Keratinocyte (primary cell): ENCODE measurements around the gene NOS1. TPM values are rescaled to one million over a fixed set of nuclear protein-coding genes. Genes with fewer than 3 reads are reported as not detected.

Source experiments
- DNase-seq: peaks from one replicate; pipeline ENCODE4 v3.0.0-alpha.2; 2011; ENCODE audit warnings: low read depth, missing footprints, low spot score
- FAIRE-seq: peaks from 2 replicates; lab custom pipeline; 2011; peaks lifted over from hg19 to GRCh38; lab: Jason Lieb, UNC
- H2AFZ ChIP-seq: 2 replicates; pipeline ENCODE4 v1.6.0; 2012; ENCODE audit warnings: low read length, control low read depth, inconsistent platforms; ENCODE audit not compliant: control insufficient read depth
- H3K27ac ChIP-seq: 2 replicates; pipeline ENCODE4 v1.5.1; 2011; ENCODE audit warnings: low read length; ENCODE audit not compliant: control insufficient read depth, insufficient read depth
- H3K27me3 ChIP-seq: 3 replicates; pipeline ENCODE4 v1.6.0; 2011; ENCODE audit warnings: low read length; ENCODE audit not compliant: control insufficient read depth, insufficient read depth; ENCODE audit errors: extremely low read depth
- H3K36me3 ChIP-seq, 2 experiments: 2 replicates in 1 of 2; 3 replicates in 1 of 2; pipeline ENCODE4 v1.5.1; 2011; ENCODE audit warnings: low read length in 2 of 2, mild to moderate bottlenecking in 1 of 2; ENCODE audit not compliant: control insufficient read depth in 2 of 2, insufficient read depth in 2 of 2; ENCODE audit errors: extremely low read depth in 1 of 2
- H3K4me1 ChIP-seq: 3 replicates; pipeline ENCODE4 v1.5.1; 2011; ENCODE audit warnings: low read length; ENCODE audit not compliant: control insufficient read depth, insufficient read depth; ENCODE audit errors: extremely low read depth
- H3K4me2 ChIP-seq: 3 replicates; pipeline ENCODE4 v1.6.0; 2011; ENCODE audit warnings: low read depth, low read length; ENCODE audit not compliant: control insufficient read depth, insufficient read depth; ENCODE audit errors: extremely low read depth
- H3K4me3 ChIP-seq, 3 experiments: fragments of 200-600 bp in 1 of 3; sonication (generic) in 1 of 3; 2 replicates in 2 of 3; 3 replicates in 1 of 3; pipeline ENCODE4 v1.5.1; 2011 to 2016; ENCODE audit warnings: low read length in 3 of 3, mild to moderate bottlenecking in 3 of 3, control low read depth in 2 of 3, inconsistent platforms in 1 of 3, low read depth in 1 of 3, mixed read lengths in 1 of 3, mixed run types in 1 of 3, moderate library complexity in 1 of 3; ENCODE audit not compliant: control insufficient read depth in 2 of 3, insufficient read depth in 2 of 3; ENCODE audit errors: extremely low read depth in 1 of 3
- H3K79me2 ChIP-seq: 2 replicates; pipeline ENCODE4 v1.6.0; 2012; ENCODE audit warnings: low read length; ENCODE audit not compliant: control insufficient read depth, insufficient read depth
- H3K9ac ChIP-seq: 3 replicates; pipeline ENCODE4 v1.6.0; 2011; ENCODE audit warnings: low read length; ENCODE audit not compliant: control insufficient read depth, insufficient read depth; ENCODE audit errors: extremely low read depth
- H3K9me1 ChIP-seq: 3 replicates; pipeline ENCODE4 v1.6.0; 2011; ENCODE audit warnings: low read length; ENCODE audit not compliant: control insufficient read depth, insufficient read depth; ENCODE audit errors: extremely low read depth
- H3K9me3 ChIP-seq: 2 replicates; pipeline ENCODE4 v1.5.1; 2012; ENCODE audit warnings: low read depth, low read length; ENCODE audit not compliant: control insufficient read depth
- H4K20me1 ChIP-seq: 3 replicates; pipeline ENCODE4 v1.6.0; 2011; ENCODE audit warnings: low read length; ENCODE audit not compliant: control insufficient read depth, insufficient read depth; ENCODE audit errors: extremely low read depth
- CTCF ChIP-seq, 3 experiments: IDR thresholded peaks in 1 of 3; conservative IDR thresholded peaks in 1 of 3; optimal IDR thresholded peaks in 1 of 3; 2 replicates in 2 of 3; 3 replicates in 1 of 3; pipeline versions ENCODE3 to v1.5.1; 2011; ENCODE audit warnings: low read length in 3 of 3, mild to moderate bottlenecking in 3 of 3, moderate library complexity in 2 of 3, control low read depth in 1 of 3, inconsistent platforms in 1 of 3; ENCODE audit not compliant: insufficient read depth in 2 of 3; ENCODE audit errors: extremely low read depth in 1 of 3
- EZH2 ChIP-seq: IDR thresholded peaks from one replicate; pipeline ENCODE4 v1.6.1; 2012; ENCODE audit warnings: inconsistent platforms, mild to moderate bottlenecking, low read length, moderate library complexity
- dilution Hi-C: fragments of 300-500 bp; cut with MboI; formaldehyde crosslinking; loops from one replicate; pipeline ENCODE4 v1.7.0; 2020; ENCODE audit warnings: low sequenced_read_pairs; ENCODE audit not compliant: extremely low pct_ligation_motif_present
- polyA plus RNA-seq, 5 experiments: library from polyadenylated mRNA; depleted of rRNA in 3 of 5; stranded (reverse) in 3 of 5; stranded (forward) in 1 of 5; unstranded in 1 of 5; fragments of >200 nt; gene quantifications; 1 replicate in 1 of 5; 2 replicates in 3 of 5; 3 replicates in 1 of 5; pipeline versions ENCODE4 v1.2.1 to v1.2.3, GENCODE V29; 2011 to 2012; ENCODE audit warnings: missing spikeins in 2 of 5, low read depth in 1 of 5, low replicate concordance in 1 of 5

The NOS1 gene
- polyA plus RNA-seq, 1 donor (not counting 4 experiments of a cell fraction or from before 2014, with no cell fraction given) = 5.6 TPM

- FAIRE-seq (no peak), DNase-seq (no peak)
- Histone ChIP-seq H3K27ac (no peak overlapping the region), H3K27me3 (no peaks in the 10 kb centered on the region), H4K20me1 (no peaks in the 10 kb centered on the region), H3K4me1 (peaks cover 5% of the 10 kb centered on the region), H3K4me3 (no peak overlapping the region), H3K36me3 (peaks cover 6 to 8% of the 10 kb centered on the region in 2 experiments), H3K4me2 (no peak overlapping the region), H3K9me1 (no peaks in the 10 kb centered on the region), H3K9ac (no peak overlapping the region), H3K9me3 (no peaks in the 10 kb centered on the region), H2AFZ (no peak overlapping the region), H3K79me2 (no peaks in the 10 kb centered on the region)
- dilution Hi-C loops = no loop called here
- TF ChIP-seq EZH2 (no peak), CTCF (optimal IDR thresholded peaks at IDR 0.05 in 1 of 3, IDR thresholded peaks at IDR 0.05 in 1 of 3, conservative IDR thresholded peaks at IDR 0.05 in 1 of 3; ENCODE audit: extremely low read depth in 1 of 3, insufficient read depth in 2 of 3, low read length in 3 of 3) (no peak)
These were observed 68.7 kb downstream of the NOS1 start for GRCh38 chr12:117292688-117293087.

DNA sequence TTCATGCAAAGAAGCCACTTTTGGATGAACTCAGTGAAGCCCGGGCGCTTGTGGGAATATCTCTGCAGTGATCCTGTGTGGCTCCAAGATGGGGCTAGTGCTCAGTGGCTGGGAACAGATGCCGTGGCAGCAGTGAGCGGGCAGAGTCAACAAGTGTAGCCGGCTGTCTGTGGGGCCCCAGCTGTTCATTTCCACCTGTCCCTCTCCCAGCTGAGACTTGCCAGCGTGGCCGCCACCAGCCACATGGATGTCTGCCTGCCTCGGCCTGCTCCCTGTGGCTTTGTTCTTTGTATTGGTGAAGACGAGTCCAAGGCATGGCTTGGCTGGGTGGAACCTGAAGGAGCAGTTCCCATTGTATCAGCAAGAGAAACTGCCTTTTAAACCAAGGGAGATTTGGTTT is 77.3 kb downstream of the NOS1 start:
- peaks cover 7 to 25% of the 10 kb centered on the region in 2 experiments for H3K36me3 ChIP-seq
- H3K4me1 ChIP-seq = peaks cover 4% of the 10 kb centered on the region
- H3K4me3 ChIP-seq = no peak overlapping the region
- dilution Hi-C loops = no loop called here
- no peaks in the 10 kb centered on the region for H3K27me3 ChIP-seq
- H4K20me1 ChIP-seq = no peaks in the 10 kb centered on the region
- no peak for FAIRE-seq
- DNase-seq = no peak
- H3K9me1 ChIP-seq = no peaks in the 10 kb centered on the region
- no peak for TF ChIP-seq CTCF (optimal IDR thresholded peaks at IDR 0.05 in 1 of 3, IDR thresholded peaks at IDR 0.05 in 1 of 3, conservative IDR thresholded peaks at IDR 0.05 in 1 of 3; ENCODE audit: extremely low read depth in 1 of 3, insufficient read depth in 2 of 3, low read length in 3 of 3)
- no peak for TF ChIP-seq EZH2
- no peaks in the 10 kb centered on the region for H3K9me3 ChIP-seq
- no peak overlapping the region for H3K9ac ChIP-seq
- H2AFZ ChIP-seq = no peak overlapping the region
- no peak overlapping the region for H3K4me2 ChIP-seq
- H3K27ac ChIP-seq = no peak overlapping the region
- no peaks in the 10 kb centered on the region for H3K79me2 ChIP-seq
